Thymus (tissue), 11 donors: ENCODE measurements around the gene NUDCD3. TPM values are rescaled to one million over a fixed set of nuclear protein-coding genes. Genes with fewer than 3 reads are reported as not detected.

Experiments used
- DNase-seq, 9 donors: peaks; one replicate each; pipeline ENCODE4 v3.0.0-alpha.2; 2013; ENCODE audit warnings: low spot score in 9 of 9, low read depth in 6 of 9, missing footprints in 1 of 9
- H3K27ac ChIP-seq, 2 donors: one replicate each; pipeline ENCODE4 v1.5.1; 2013; ENCODE audit warnings: control low read depth in 1 of 2, low read depth in 1 of 2, low read length in 1 of 2, mild to moderate bottlenecking in 1 of 2, moderate library complexity in 1 of 2
- H3K27me3 ChIP-seq, 2 donors: one replicate each; pipeline ENCODE4 v1.5.1; 2013; ENCODE audit warnings: low read length in 1 of 2; ENCODE audit not compliant: control insufficient read depth in 2 of 2, insufficient read depth in 1 of 2
- H3K36me3 ChIP-seq, 2 donors: one replicate each; pipeline ENCODE4 v1.5.1; 2013; ENCODE audit warnings: low read length in 1 of 2, mild to moderate bottlenecking in 1 of 2, moderate library complexity in 1 of 2; ENCODE audit not compliant: control insufficient read depth in 2 of 2, insufficient read depth in 2 of 2
- H3K4me1 ChIP-seq, 2 donors: one replicate each; pipeline ENCODE4 v1.5.1; 2013; ENCODE audit warnings: low read length in 2 of 2; ENCODE audit not compliant: control insufficient read depth in 2 of 2, insufficient read depth in 2 of 2
- H3K4me3 ChIP-seq, 2 donors: one replicate each; pipeline ENCODE4 v1.5.1; 2013; ENCODE audit warnings: low read length in 2 of 2, control low read depth in 1 of 2, mild to moderate bottlenecking in 1 of 2
- H3K9me3 ChIP-seq, 2 donors: one replicate each; pipeline ENCODE4 v1.5.1; 2013; ENCODE audit warnings: low read length in 1 of 2, mild to moderate bottlenecking in 1 of 2; ENCODE audit not compliant: control insufficient read depth in 2 of 2, insufficient read depth in 1 of 2
- WGBS: extraction: QIAGEN DNeasy Blood & Tissue Kit; methylation state at CpG from one replicate; pipeline ENCODE4 v1.1.7; 2013; 5-methylcytosine and 5-hydroxymethylcytosine counted together
- polyA plus RNA-seq: library from polyadenylated mRNA; stranded (reverse); fragments of 200-250 nt; gene quantifications from one replicate; pipeline ENCODE4 v1.2.3, GENCODE V29; 2013
- total RNA-seq: library from RNA; stranded (reverse); fragments of 120-200 nt; gene quantifications from one replicate; pipeline ENCODE4 v1.2.4, GENCODE V29; 2013
- donor health status: healthy.

The NUDCD3 gene
- total and polyA plus RNA-seq, 2 donors: 32.9 to 33.9 TPM

DNA sequence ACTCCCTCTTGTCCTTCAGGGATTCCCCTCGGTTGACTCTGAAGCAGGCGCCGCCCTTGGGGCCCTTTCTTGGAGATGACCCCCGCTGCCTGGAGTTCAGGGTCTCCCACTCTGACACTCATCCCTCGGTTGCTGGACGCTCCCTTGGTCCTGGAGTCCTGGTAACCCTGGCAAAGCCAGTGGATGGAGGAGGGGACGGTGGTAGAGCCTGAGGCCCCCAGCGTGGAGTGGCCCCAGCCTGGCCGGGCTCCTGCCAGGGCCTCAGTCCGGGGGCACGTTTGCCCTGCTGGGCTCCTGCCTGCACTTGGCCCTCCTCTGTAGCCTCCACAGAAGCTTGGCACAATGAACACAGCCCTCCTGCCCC, 155.7 kb downstream of the NUDCD3 start:
- no peak overlapping the region for H3K27ac ChIP-seq
- no peaks in the 10 kb centered on the region for H3K4me1 ChIP-seq
- H3K4me3 ChIP-seq: no peak overlapping the region
- no peaks in the 10 kb centered on the region for H3K36me3 ChIP-seq
- WGBS: 97% methylated on average over 11 of the region's 11 CpGs
- H3K27me3 ChIP-seq: peaks cover 2 to 17% of the 10 kb centered on the region in 2 donors
- no peak for DNase-seq
- no peaks in the 10 kb centered on the region for H3K9me3 ChIP-seq

DNA sequence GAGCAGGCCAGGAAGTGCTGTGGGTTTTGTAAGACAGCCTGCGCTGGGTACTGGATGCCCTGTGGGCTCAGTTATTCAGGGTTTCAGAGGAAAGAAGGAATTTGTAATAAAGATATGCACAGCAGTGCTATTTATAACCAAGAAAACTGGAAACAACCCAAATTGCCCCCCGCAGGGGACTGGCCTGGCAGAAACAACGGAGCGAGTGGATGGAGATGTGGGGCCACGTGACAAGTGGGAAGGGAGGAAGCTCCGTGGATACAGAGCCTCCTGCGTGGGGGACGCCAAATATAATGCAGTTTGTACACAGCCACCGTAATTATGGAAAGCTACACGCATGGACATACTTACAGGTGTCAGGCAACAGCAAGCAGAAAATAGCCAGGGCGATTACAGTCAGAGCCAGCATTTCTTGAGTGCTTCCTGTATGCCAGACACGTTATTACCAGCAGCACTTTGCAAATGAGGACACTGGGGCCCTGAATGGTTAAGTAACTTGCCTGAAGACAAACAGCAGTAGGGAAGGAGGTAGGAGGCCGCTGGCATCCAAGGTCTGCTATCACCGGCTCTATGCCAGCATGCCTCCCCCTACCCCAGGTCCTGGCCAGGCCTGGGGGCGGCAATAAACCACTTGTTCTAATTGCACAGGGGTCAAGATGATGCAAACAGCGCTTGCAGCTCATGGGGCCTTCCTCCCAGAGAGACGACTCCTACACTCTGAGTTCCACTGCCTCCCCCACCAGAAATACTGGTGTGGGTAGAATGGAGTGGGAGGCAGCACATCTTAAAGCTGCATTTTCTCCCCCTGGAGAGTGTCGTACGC, 156.3 kb downstream of the NUDCD3 start:
- no peak for DNase-seq
- peaks cover 2 to 19% of the 10 kb centered on the region in 2 donors for H3K27me3 ChIP-seq
- no peaks in the 10 kb centered on the region for H3K9me3 ChIP-seq
- no peak overlapping the region for H3K4me3 ChIP-seq
- 93% methylated on average over 19 of the region's 19 CpGs for WGBS
- H3K27ac ChIP-seq: no peak overlapping the region
- H3K36me3 ChIP-seq: no peaks in the 10 kb centered on the region
- no peaks in the 10 kb centered on the region for H3K4me1 ChIP-seq

DNA sequence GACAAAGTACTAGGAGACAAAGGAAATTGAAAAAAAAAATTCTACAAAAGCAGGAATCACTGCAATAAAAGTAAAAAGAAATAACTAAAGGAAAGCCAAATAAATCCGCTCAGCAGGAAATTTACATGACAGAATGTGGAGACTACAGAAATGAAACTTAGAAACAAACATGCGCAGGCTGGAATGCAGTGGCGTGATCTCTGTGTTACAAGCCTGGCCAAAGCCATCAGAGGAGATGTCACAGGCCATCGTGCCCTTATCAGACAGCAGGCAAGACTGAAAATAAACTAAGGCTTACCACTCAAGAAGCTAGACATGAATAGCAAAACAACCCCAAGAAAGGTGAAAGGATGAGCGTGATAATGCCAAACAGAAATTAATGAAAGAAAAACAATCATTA, 158.8 kb downstream of the NUDCD3 start:
- Histone ChIP-seq H3K27me3 (peaks cover 5 to 32% of the 10 kb centered on the region in 2 donors), H3K4me3 (no peak overlapping the region), H3K4me1 (no peaks in the 10 kb centered on the region), H3K27ac (no peak overlapping the region), H3K36me3 (no peaks in the 10 kb centered on the region), H3K9me3 (no peaks in the 10 kb centered on the region)
- no peak for DNase-seq
- WGBS: 93% methylated on average over 5 of the region's 5 CpGs

DNA sequence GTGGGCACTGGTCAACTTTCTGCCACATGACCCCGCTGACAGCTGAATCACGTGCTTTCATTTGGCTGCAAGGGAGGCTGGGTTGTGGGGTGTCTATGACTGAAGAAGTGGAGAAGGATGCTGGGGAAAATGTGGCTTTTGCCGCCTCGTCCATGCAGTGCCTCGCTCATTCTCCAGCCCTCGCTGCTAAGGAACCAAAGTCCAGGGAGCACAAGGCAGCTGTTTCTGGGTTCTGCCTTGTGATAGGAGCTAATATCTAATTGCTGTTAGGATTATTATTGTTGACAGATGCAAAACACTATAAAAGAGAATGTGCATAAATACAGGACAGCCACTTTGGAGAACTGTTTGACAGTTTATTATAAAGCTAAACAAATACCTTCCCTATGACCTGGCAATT, 160.1 kb downstream of the NUDCD3 start:
- WGBS: 92% methylated on average over 6 of the region's 6 CpGs

DNA sequence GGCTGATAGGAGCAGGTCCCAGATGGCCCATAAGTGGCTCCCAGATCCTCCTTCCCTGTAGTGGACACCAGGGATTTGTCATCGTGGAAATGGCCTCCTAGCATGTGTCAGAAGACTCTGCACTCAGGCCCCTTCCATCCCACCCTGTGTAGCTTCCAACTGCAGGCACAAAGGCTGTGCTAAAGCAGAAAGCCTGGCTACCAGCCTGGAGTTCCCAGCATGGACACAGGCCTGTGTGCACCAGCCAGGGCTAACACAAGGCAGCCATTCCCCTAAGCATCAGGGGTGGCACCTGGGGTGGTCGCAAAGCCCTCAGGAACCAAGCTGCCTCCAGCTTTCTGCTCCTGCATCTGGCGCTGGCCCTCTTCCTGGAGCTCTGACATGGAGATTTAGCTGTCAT, 160.6 kb downstream of the NUDCD3 start:
- DNase-seq: no peak
- H3K36me3 ChIP-seq: no peaks in the 10 kb centered on the region
- no peak overlapping the region for H3K4me3 ChIP-seq
- H3K9me3 ChIP-seq: no peaks in the 10 kb centered on the region
- H3K4me1 ChIP-seq: no peaks in the 10 kb centered on the region
- 93% methylated on average over 3 of the region's 3 CpGs for WGBS
- H3K27me3 ChIP-seq: peaks cover 21 to 38% of the 10 kb centered on the region in 2 donors
- no peak overlapping the region for H3K27ac ChIP-seq

More for the DNA sequence above, 160.1 kb downstream of the NUDCD3 start:
- Histone ChIP-seq H3K4me3 (no peak overlapping the region), H3K9me3 (no peaks in the 10 kb centered on the region), H3K27me3 (peaks cover 16 to 38% of the 10 kb centered on the region in 2 donors), H3K27ac (no peak overlapping the region), H3K36me3 (no peaks in the 10 kb centered on the region), H3K4me1 (no peaks in the 10 kb centered on the region)
- DNase-seq: no peak

Other genes with a start within 250 kb of the NUDCD3 start
- gene CAMK2B, start 165.1 kb downstream of the NUDCD3 start, total RNA-seq: 0.85 TPM
- gene CAMK2B, start 165.1 kb downstream of the NUDCD3 start, polyA plus RNA-seq: 3.1 TPM
- under 0.01 TPM for gene NPC1L1, start 50.7 kb upstream of the NUDCD3 start, total RNA-seq
- gene NPC1L1, start 50.7 kb upstream of the NUDCD3 start, polyA plus RNA-seq: 0.14 TPM
- 61.3 TPM for gene DDX56, start 83.2 kb upstream of the NUDCD3 start, total RNA-seq
- 114 TPM for gene DDX56, start 83.2 kb upstream of the NUDCD3 start, polyA plus RNA-seq
- gene TMED4, start 91.6 kb upstream of the NUDCD3 start, total RNA-seq: 57.6 TPM
- 46.9 TPM for gene TMED4, start 91.6 kb upstream of the NUDCD3 start, polyA plus RNA-seq
- 26.9 TPM for gene OGDH, start 116.0 kb upstream of the NUDCD3 start, total RNA-seq
- 20.7 TPM for gene OGDH, start 116.0 kb upstream of the NUDCD3 start, polyA plus RNA-seq